SK-N-SH treated with all-trans-retinoic acid at 6 μM for 48 hours (cell line): ENCODE results near the gene PRSS36.
A peak's percentile ranks its signal among the peaks of the same experiment; 100 is the strongest.
"Not testable (repeated sequence)": the region's sequence is repeated elsewhere in the genome, so short reads cannot be mapped to it uniquely, and the experiment has no call there.

Experiments used
- ATAC-seq: fragments of 200-7000 bp; cut with Tn5 transposase; 3 replicates; pipeline ENCODE4 v1.9.1; 2020; ENCODE audit warnings: mild to moderate bottlenecking, moderate library complexity
- ARNTL ChIP-seq: fragments of 450-650 bp; formaldehyde crosslinking; IDR thresholded peaks from 2 replicates; pipeline ENCODE4 v1.5.0; 2020; ENCODE audit warnings: low read depth, mild to moderate bottlenecking, moderate library complexity, borderline replicate concordance
- BACH2 ChIP-seq: fragments of 250-450 bp; sonication (Bioruptor Pico); IDR thresholded peaks from 2 replicates; pipeline ENCODE4 v1.9.0; 2021; ENCODE audit warnings: mild to moderate bottlenecking, borderline replicate concordance
- CREB5 ChIP-seq: fragments of 250-450 bp; sonication (Bioruptor Pico); IDR thresholded peaks from 2 replicates; pipeline ENCODE4 v1.5.1; 2020; ENCODE audit warnings: low read depth, mild to moderate bottlenecking, moderate library complexity
- CSDC2 ChIP-seq: fragments of 250-450 bp; sonication (Bioruptor Pico); IDR thresholded peaks from 2 replicates; pipeline ENCODE4 v1.5.0; 2020; ENCODE audit warnings: mild to moderate bottlenecking, moderate library complexity
- CSRNP3 ChIP-seq: fragments of 250-450 bp; sonication (Bioruptor Pico); IDR thresholded peaks from 2 replicates; pipeline ENCODE4 v1.5.1; 2021; ENCODE audit warnings: mild to moderate bottlenecking, moderate library complexity
- ESRRG ChIP-seq: fragments of 250-450 bp; sonication (Bioruptor Pico); IDR thresholded peaks from 2 replicates; pipeline ENCODE4 v1.6.1; 2021; ENCODE audit warnings: mild to moderate bottlenecking
- GLIS3 ChIP-seq: fragments of 250-450 bp; sonication (Bioruptor Pico); IDR thresholded peaks from 2 replicates; pipeline ENCODE4 v1.5.0; 2020; ENCODE audit warnings: mild to moderate bottlenecking, moderate library complexity
- ISL1 ChIP-seq: fragments of 250-450 bp; sonication (Bioruptor Pico); IDR thresholded peaks from 2 replicates; pipeline ENCODE4 v2.1.2; 2022; ENCODE audit warnings: mild to moderate bottlenecking, moderate library complexity
- OSR1 ChIP-seq: fragments of 250-450 bp; sonication (Bioruptor Pico); IDR thresholded peaks from 2 replicates; pipeline ENCODE4 v1.8.0; 2022; ENCODE audit warnings: moderate library complexity, mild to moderate bottlenecking, inconsistent platforms
- PATZ1 ChIP-seq: fragments of 250-450 bp; sonication (Bioruptor Pico); IDR thresholded peaks from 2 replicates; pipeline ENCODE4 v1.8.0; 2020; ENCODE audit warnings: mild to moderate bottlenecking, moderate library complexity, borderline replicate concordance
- POU6F1 ChIP-seq: fragments of 250-450 bp; sonication (Bioruptor Pico); IDR thresholded peaks from 2 replicates; pipeline ENCODE4 v1.8.0; 2021; ENCODE audit warnings: low read depth, mild to moderate bottlenecking, moderate library complexity, borderline replicate concordance
- RARB ChIP-seq: fragments of 250-450 bp; sonication (Bioruptor Pico); IDR thresholded peaks from 2 replicates; pipeline ENCODE4 v1.8.0; 2021; ENCODE audit warnings: mild to moderate bottlenecking, moderate library complexity
- SNAI2 ChIP-seq: fragments of 250-450 bp; sonication (Bioruptor Pico); IDR thresholded peaks from 2 replicates; pipeline ENCODE4 v1.5.0; 2020; ENCODE audit warnings: mild to moderate bottlenecking, moderate library complexity
- TCF4 ChIP-seq: fragments of 250-450 bp; sonication (Bioruptor Pico); IDR thresholded peaks from 2 replicates; pipeline ENCODE4 v1.8.0; 2021; ENCODE audit warnings: mild to moderate bottlenecking, moderate library complexity, borderline replicate concordance
- TOX ChIP-seq: fragments of 250-450 bp; sonication (Bioruptor Pico); IDR thresholded peaks from 2 replicates; pipeline ENCODE4 v1.8.0; 2021; ENCODE audit warnings: mild to moderate bottlenecking, moderate library complexity, borderline replicate concordance
- ZC3H10 ChIP-seq: fragments of 250-450 bp; sonication (Bioruptor Pico); IDR thresholded peaks from 2 replicates; pipeline ENCODE4 v1.5.1; 2021; ENCODE audit warnings: mild to moderate bottlenecking, moderate library complexity
- ZFP30 ChIP-seq: fragments of 450-650 bp; formaldehyde crosslinking; IDR thresholded peaks from 2 replicates; pipeline ENCODE4 v1.5.0; 2022; ENCODE audit warnings: mild to moderate bottlenecking, moderate library complexity
- ZNF70 ChIP-seq: fragments of 450-650 bp; formaldehyde crosslinking; IDR thresholded peaks from 2 replicates; pipeline ENCODE4 v1.5.0; 2020; ENCODE audit warnings: mild to moderate bottlenecking, moderate library complexity
- ZNF8 ChIP-seq: fragments of 450-650 bp; formaldehyde crosslinking; IDR thresholded peaks from 2 replicates; pipeline ENCODE4 v1.5.0; 2020; ENCODE audit warnings: mild to moderate bottlenecking, moderate library complexity
- TF ChIP-seq, protein P1 (sequence below): fragments of 250-450 bp; sonication (Bioruptor Pico); IDR thresholded peaks from 2 replicates; pipeline ENCODE4 v1.5.0; 2020; ENCODE audit warnings: mild to moderate bottlenecking, moderate library complexity

The PRSS36 gene

GRCh38 chr16:31198207-31198882 lies 48.5 kb upstream of the PRSS36 start:
- no peak for ATAC-seq
- no peak for TF ChIP-seq ZNF70
- TF ChIP-seq ARNTL (CRISPR knock-in tag) = no peak
- TF ChIP-seq ESRRG = no peak
- TF ChIP-seq CREB5 (CRISPR knock-in tag) = no peak
- no peak for TF ChIP-seq GLIS3 (CRISPR knock-in tag)
- no peak for TF ChIP-seq ZFP30
- TF ChIP-seq CSDC2 (CRISPR knock-in tag) = no peak
- TF ChIP-seq CSRNP3 = no peak
- TF ChIP-seq PATZ1 (CRISPR knock-in tag) = no peak
- TF ChIP-seq RARB = no peak
- no peak for TF ChIP-seq POU6F1 (CRISPR knock-in tag)
- no peak for TF ChIP-seq TCF4 (CRISPR knock-in tag)
- no peak for TF ChIP-seq OSR1 (CRISPR knock-in tag)

DNA sequence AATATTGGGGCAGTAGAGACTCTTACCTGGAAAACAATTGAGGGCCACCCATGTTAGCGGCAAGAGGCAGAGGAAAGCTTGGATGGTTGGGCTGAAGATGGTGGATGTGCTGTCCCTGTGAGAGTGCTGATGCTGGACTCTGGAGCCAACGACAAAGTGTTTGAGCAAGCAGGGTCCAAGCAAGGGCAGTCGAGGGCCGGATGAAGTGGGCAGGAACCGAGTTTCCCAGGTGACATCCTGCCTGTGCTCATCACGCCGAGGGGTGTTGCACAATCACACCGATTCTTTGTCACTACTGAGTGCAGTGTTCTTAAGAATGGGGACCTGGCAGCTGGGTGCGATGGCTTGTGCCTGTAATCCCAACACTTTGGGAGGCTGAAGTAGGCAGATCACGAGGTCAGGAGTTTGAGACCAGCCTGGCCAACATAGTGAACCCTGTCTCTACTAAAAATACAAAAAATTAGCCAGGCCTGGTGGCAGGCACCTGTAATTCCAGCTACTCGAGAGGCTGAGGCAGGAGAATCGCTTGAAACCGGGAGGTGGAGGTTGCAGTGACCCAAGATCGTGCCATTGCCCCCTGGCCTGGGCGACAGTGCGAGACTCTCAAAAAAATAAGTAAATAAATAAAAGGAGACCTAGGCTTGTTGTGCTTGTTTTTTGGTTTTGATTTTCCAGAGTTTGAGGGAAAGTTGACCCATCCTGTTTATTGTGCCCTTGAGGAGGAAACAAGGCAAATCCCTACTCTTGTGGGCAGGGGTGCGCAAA lies 46.6 kb upstream of the PRSS36 start:
- no peak for TF ChIP-seq BACH2
- TF ChIP-seq PATZ1 (CRISPR knock-in tag) = no peak
- TF ChIP-seq TOX = no peak
- TF ChIP-seq GLIS3 (CRISPR knock-in tag) = no peak
- TF ChIP-seq ZC3H10 (CRISPR knock-in tag) = no peak
- no peak for TF ChIP-seq CSDC2 (CRISPR knock-in tag)
- ATAC-seq = no peak

GRCh38 chr16:31195861-31196260 lies 46.0 kb upstream of the PRSS36 start:
- not testable (repeated sequence) for ATAC-seq

DNA sequence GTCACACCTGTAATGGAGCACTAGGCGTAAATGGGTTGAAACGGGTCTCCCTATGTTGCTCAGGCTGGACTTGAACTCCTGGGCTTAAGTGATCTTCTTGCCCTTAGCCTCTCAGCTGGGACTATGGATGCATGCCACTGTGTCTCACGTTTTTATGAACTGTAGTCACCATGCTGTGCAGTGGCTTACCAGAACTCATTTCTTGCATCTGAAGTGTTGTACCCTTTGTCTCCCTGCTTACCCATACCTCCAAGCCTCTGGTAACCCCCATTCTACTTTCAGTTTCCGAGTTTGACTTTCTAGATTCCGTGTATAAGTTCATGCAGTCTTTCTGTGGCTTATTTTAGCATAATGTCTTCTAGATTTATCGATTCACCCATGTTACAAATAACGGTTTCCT lies 45.0 kb upstream of the PRSS36 start:
- no peak for ATAC-seq
- no peak for TF ChIP-seq ZNF8 (CRISPR knock-in tag)
- 0 out of 2 replicates have a peak, but pooled peaks have one; percentile 25 for TF ChIP-seq ESRRG

DNA sequence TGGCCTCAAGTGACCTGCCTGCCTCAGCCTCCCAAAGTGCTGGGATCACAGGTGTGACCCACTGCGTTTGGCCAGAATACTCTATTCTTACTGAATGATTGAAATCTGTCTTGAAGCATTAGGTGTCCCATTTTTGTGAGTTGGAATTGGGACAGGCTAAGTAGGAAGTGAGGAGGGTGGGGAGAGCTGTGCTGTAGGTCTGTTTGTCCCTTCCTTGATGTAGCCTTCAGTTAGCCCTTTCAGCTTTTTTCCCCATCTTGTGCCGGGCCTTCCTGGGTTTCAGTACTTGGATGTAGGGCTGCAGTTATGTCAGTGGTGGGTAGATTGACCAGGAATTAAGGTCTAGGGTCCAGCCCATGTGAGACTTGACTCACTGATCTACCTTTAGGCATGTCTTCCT lies 44.0 kb upstream of the PRSS36 start:
- no peak for ATAC-seq
- TF ChIP-seq ZNF8 (CRISPR knock-in tag) = no peak
- TF ChIP-seq ISL1 (CRISPR knock-in tag) = no peak
- no peak for TF ChIP-seq TCF4 (CRISPR knock-in tag)
- TF ChIP-seq ESRRG = no peak
- no peak for TF ChIP-seq RARB
- TF ChIP-seq SNAI2 (CRISPR knock-in tag) = no peak
- TF ChIP-seq CSDC2 (CRISPR knock-in tag) = no peak
- no peak for TF ChIP-seq BACH2
- TF ChIP-seq ZC3H10 (CRISPR knock-in tag) = no peak
- TF ChIP-seq, protein P1, sequence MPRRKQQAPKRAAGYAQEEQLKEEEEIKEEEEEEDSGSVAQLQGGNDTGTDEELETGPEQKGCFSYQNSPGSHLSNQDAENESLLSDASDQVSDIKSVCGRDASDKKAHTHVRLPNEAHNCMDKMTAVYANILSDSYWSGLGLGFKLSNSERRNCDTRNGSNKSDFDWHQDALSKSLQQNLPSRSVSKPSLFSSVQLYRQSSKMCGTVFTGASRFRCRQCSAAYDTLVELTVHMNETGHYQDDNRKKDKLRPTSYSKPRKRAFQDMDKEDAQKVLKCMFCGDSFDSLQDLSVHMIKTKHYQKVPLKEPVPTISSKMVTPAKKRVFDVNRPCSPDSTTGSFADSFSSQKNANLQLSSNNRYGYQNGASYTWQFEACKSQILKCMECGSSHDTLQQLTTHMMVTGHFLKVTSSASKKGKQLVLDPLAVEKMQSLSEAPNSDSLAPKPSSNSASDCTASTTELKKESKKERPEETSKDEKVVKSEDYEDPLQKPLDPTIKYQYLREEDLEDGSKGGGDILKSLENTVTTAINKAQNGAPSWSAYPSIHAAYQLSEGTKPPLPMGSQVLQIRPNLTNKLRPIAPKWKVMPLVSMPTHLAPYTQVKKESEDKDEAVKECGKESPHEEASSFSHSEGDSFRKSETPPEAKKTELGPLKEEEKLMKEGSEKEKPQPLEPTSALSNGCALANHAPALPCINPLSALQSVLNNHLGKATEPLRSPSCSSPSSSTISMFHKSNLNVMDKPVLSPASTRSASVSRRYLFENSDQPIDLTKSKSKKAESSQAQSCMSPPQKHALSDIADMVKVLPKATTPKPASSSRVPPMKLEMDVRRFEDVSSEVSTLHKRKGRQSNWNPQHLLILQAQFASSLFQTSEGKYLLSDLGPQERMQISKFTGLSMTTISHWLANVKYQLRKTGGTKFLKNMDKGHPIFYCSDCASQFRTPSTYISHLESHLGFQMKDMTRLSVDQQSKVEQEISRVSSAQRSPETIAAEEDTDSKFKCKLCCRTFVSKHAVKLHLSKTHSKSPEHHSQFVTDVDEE = no peak
- TF ChIP-seq ZFP30 = no peak
- no peak for TF ChIP-seq PATZ1 (CRISPR knock-in tag)
- no peak for TF ChIP-seq ZNF70
